ENCODE measurements around the gene HSD17B12. TPM values are rescaled to one million over a fixed set of nuclear protein-coding genes. Genes with fewer than 3 reads are reported as not detected.

The HSD17B12 gene
- polyA plus RNA-seq, 3 donors: 20.4 to 62.4 (median 39.4) TPM

DNA sequence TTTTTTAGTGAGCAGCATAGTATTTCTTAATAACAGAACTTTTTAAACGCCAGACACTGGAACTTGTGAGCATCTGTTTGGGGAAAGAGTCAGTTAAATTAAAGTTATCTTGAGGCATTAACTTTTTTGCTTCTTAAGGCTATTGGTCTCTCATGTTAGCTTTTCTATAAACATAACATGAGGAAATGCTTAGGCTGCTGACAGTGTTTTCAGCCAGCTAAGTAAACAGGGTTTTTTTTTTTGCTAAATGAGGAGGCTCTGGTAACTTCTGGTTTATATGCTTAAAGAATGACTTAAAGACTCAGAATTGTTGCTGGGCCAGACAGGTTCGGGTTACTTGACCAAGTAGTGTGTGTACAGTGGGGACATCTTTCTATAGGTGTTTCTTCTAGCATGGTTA lies 104.3 kb downstream of the HSD17B12 start:
- 92 to 100% (median 97%) methylated on average over 2 of the region's 2 CpGs for WGBS, 3 donors
- H3K27ac ChIP-seq (ENCODE audit: low read depth, low read length): no peak overlapping the region

DNA sequence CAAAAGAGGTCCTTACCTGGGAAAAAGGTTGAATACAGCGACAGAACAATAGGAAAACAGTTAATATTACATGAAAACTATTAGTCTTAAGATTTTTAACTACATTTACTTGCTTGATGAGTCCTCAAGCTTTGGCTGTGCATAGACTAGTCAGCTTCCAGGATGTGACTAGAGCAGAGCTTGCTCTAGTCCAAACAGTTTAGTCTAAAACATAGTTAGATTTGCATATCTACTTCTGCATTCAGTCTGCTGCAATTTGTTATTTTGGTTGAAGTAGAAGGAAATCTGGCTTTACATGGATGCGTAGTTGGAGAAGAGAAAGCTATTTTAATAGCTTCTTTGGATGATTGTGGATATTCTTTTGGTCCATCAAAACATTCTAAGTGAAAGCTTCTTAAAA lies 104.8 kb downstream of the HSD17B12 start:
- no peak overlapping the region for H3K27ac ChIP-seq (ENCODE audit: low read depth, low read length)
- WGBS, 3 donors: 93 to 97% (median 97%) methylated on average over 2 of the region's 2 CpGs

DNA sequence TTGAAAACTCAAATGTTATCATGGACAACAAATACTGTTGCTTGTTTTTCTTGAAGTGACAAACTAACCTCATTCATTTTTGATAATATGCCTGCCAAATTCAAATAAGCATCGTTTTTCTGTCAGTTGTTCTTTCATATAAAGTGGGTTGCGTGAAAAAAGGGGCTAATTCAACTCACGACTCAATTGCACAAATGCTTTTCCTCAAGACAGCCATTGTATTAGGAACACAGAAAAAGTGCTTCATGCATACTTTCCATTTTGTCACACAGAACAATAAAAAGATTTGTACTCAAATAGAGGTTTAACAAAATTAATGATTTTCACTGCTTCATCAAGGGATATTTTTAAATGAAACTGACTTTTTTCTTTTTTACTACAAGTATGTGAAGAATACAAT lies 105.5 kb downstream of the HSD17B12 start:
- WGBS, 3 donors: 88 to 94% (median 93%) methylated on average over 3 of the region's 3 CpGs
- H3K27ac ChIP-seq (ENCODE audit: low read depth, low read length): no peak overlapping the region

DNA sequence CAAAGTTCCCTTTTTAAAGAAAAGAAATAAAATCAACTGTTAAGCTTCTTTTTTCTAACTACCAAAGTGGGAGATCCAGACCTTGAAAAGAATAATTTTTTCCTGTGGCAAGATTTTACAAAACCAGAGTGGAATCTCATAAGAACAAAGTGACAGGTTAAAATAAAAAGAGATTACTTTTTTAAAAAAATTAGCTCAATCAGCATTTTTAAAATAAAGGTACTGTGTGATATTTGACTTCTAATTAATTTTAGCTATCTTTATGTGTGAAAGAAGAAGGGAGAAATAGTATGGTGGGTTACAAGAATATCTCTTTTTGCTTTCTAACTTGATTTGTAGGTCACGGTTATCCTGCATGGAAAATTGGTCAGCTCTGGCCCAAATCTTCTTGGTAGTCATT lies 107.3 kb downstream of the HSD17B12 start:
- no peak overlapping the region for H3K27ac ChIP-seq (ENCODE audit: low read depth, low read length)
- WGBS, 3 donors: 81 to 95% (median 94%) methylated on average over 1 of the region's 1 CpG

DNA sequence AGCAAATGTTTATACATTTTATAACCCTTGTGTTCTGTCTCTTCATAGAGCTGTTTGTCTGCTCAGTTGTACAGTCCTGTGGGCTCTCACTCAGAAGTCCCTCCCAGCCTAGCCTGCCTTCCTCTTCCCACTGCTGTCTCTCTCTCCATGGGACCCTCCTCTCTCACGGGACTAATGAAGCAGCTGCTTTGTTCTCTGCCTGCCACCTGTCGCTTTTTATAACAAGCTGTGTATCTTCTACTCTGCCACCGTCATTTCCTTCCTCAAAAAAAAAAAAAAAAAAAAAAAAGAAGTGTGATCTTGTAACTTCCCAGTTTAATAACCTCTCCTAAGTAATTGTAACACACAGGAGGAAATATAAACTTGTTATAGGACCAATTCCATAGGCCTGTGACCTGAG lies 107.9 kb downstream of the HSD17B12 start:
- no peak overlapping the region for H3K27ac ChIP-seq (ENCODE audit: low read depth, low read length)
- 30 to 81% (median 35%) methylated on average over 3 of the region's 3 CpGs for WGBS, 3 donors

DNA sequence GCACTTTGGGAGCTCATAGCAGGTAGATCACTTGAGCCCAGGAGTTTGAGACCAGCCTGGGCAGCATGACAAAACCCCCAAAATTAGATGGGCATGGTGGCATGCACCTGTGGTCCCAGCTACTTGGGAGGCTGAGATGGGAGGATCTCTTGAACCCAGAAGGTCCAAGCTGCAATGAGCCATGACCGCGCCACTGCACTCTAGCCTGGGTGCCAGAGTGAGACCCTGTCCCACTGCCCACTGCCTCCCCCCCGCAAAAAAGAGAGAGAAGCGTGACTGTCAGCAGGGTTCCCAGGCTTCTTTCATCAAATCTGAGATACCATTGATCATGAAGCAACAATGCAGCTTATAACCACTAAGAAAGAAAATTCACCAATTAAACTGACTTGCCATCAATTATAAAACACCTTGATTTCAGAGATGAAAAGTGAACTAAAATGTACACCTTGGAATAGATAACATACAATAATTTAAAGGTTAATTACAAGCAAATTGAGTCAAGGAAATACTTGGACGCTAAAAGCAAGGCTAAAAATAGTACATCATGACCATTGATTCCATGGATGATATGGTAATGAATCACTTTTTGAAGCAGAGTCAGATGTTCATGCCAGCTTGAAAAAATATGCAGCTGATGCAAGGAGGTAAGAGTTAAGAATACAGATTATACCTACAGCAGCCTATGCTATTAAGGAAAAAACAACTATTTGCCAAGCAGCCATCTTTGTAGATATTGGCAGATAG lies 109.3 kb downstream of the HSD17B12 start:
- H3K27ac ChIP-seq (ENCODE audit: low read depth, low read length): no peak overlapping the region
- WGBS, 3 donors: 84 to 91% (median 90%) methylated on average over 5 of the region's 5 CpGs

DNA sequence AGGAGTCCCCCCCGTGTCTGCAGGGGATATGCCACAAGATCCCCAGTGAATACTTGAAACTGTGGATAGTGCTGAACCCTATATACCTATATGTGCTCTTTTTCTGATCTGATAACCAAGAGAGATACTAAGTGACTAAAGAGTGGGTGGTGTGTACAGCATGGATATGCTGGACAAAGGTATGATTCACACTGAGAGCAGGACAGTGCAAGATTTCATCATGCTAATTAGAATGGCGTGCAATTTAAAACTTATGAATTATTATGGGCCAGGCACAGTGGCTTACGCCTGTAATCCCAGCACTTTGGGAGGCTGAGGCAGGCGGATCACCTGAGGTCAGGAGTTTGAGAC lies 109.9 kb downstream of the HSD17B12 start:
- WGBS, 3 donors: 95 to 98% (median 97%) methylated on average over 4 of the region's 4 CpGs
- H3K27ac ChIP-seq (ENCODE audit: low read depth, low read length): no peak overlapping the region

DNA sequence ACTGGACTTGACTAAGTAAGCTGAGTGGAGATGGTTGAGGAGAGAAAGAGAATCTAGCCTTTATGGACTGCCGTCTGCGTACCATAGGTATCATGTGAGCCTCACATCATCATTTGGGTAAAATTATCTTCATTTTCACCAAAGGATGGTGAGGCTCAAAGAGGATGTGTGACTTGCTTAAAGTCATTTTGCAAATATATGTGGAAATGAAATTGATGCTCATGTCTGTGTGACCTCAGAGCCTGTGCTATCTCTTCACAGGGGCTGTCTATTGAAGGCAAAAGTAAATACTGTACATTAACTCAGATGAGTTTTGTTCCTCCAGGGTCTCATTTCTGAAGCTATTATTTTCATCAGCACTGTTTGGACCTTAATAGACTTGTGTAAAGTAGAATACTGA lies 116.8 kb downstream of the HSD17B12 start:
- no peak overlapping the region for H3K27ac ChIP-seq (ENCODE audit: low read depth, low read length)
- 98 to 100% (median 99%) methylated on average over 2 of the region's 2 CpGs for WGBS, 3 donors

DNA sequence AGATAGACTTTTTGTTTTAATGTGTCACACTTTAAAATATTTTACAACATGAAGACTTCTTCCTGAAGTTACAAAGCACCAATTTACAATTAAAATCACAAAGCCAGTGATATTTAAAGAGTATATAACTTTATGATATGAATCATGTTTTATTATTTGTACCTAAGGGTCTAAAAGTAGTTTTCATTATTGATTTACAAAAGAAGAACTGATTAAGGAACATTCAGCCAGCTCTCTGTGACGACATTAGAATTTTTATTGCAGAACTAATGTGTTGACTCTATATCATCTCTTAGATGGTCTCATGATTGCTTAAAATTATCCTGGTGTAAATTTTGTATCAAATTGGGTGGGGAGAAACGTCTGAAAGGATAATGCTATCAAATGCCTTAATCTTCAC lies 117.3 kb downstream of the HSD17B12 start:
- H3K27ac ChIP-seq (ENCODE audit: low read depth, low read length): no peak overlapping the region
- WGBS, 3 donors: 87 to 91% (median 89%) methylated on average over 2 of the region's 2 CpGs

DNA sequence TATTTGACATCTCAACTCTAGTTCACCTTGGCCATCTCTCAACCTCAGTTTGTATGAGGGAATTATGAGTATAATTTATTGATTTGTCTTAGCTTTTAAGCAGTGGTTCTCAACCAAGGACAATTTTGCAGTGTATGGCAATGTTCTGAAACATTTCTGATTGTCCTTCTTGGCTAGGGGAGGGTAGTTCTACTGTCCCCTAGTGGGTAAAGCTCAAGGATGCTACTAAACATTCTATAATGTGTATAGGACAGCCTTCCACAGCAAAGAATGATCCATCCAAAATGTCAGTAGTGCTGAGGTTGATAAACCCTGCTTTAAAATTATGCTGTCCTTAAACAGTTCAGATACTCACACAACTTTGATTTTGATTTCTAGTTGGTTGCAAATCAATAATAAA lies 122.0 kb downstream of the HSD17B12 start:
- H3K27ac ChIP-seq (ENCODE audit: low read depth, low read length): no peak overlapping the region

DNA sequence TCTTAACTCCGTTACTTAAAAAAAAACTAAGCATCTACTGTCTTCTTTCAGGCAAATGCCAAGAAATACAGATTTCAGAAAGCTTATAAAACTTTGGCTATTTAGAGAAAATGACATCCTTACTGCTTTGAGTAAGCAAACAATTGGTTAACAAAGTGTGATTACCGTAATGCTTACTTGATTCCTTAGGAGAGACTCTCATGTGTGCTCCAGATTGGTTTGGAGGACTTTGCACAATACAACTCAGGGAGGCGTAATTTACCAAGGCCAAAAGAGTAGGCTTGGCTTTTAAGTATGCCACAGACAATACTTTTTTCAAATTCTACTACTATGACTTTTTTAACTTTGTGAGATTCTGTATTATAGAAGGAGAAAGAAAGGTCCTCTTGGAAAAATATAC lies 123.2 kb downstream of the HSD17B12 start:
- 63 to 78% (median 64%) methylated on average over 3 of the region's 3 CpGs for WGBS, 3 donors
- H3K27ac ChIP-seq (ENCODE audit: low read depth, low read length): no peak overlapping the region

DNA sequence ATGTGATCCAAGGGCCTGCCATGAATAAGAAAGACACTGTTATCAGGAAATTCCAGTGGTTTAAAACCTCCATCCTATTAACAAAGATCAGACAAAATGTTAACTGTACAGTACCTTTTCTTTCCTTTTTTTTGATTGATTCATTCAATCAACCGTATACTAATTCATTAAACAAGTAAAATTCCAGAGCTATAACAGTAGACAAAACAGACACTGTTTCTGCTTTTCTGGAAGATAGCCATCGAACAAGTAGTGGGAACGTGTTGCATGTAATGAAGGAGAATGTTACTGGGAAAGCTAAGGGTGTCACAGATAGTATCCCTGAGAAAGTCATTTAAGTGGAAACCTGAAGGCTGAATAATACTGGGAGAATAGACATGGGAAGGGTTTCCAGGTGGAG lies 126.4 kb downstream of the HSD17B12 start:
- H3K27ac ChIP-seq (ENCODE audit: low read depth, low read length): no peak overlapping the region
- WGBS, 3 donors: 87 to 96% (median 91%) methylated on average over 3 of the region's 3 CpGs

DNA sequence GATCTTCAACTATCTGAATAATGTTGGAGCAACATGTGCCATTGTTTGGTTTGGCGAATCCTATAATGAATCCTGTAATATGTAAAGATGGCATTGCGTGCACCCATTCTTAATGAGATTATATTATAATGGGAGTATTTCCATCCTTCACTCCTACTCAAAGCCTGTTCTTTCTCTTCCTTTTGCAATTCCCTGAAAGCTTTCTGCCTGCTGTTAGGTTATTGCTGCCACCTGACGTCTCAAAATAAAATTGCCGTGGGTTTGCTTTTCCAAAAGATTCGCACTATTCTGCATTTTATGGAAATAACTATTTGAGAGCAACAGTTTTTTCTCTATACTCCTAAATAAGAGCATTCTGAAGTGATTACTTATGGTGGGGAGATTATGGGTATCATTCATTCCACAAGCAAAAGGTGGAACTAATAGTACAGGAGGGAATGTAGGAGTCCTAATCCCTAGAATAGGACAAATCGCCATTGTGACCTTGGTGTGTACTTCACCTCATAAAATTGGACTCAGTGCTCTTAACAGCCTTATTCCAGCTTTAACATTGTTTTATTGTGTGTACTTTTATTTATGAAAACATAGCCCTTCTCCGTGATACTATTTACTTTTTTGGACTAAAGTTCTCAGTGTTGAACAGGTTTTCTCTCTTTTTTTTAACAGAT lies 130.5 kb downstream of the HSD17B12 start:
- no peak overlapping the region for H3K27ac ChIP-seq (ENCODE audit: low read depth, low read length)
- WGBS, 3 donors: 83 to 86% (median 85%) methylated on average over 7 of the region's 7 CpGs

DNA sequence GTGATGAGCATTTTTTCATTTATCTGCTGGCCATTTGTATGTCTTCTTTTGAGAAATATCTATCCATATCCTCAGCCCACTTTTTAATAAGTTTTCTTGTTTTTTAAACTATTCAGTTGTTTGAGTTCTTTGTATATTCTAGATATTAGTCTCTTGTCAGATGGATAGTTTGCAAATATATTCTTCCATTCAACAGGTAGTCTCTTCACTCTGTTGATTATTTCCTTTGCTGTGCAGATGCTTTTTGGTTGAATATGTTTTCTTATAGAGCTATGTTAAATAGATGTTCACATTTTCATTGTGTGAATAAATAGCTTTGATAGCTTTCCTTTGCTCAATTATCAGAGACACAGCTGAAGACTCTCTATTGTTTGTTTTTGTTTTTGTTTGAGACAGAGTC lies 131.9 kb downstream of the HSD17B12 start:
- H3K27ac ChIP-seq (ENCODE audit: low read depth, low read length): no peak overlapping the region

DNA sequence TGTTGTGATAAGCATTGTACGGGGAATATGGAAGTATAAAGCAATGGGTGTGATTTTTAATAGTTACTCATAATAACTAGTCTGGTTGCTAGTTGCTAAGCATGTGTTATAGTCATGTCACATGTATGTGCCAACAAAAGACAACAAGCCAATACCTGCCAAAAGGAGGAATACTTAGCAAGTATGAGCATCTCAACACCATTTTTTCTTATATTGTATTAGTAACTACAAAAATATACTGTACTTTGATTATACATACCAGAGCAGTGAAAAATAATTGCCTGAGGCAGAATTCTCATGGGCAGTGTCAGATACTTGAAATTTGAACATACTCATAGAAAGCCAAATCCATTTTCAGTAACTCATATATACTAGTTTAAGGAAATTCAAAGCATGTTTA lies 137.7 kb downstream of the HSD17B12 start:
- H3K27ac ChIP-seq (ENCODE audit: low read depth, low read length): no peak overlapping the region
- 85 to 95% (median 89%) methylated on average over 1 of the region's 1 CpG for WGBS, 3 donors

DNA sequence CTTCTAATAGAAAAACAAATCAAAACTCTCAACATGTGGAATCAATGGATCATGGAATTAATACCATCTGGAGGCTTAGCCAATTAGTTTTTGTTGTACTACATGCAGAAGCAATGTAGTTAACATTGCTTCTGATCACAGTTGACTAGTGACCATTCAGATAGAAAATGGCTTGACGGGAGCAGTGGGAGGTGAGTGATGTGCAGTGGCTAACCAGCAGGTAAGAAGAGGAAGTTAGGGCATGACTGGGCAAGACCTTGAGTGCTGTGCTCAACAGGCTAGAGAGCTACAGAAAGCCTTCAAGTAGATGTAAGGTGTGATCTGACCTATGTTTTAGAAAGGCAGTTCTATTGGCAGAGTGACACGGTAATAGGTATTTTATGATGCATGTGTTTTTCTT lies 139.4 kb downstream of the HSD17B12 start:
- H3K27ac ChIP-seq (ENCODE audit: low read depth, low read length): no peak overlapping the region
- 98 to 100% (median 98%) methylated on average over 2 of the region's 2 CpGs for WGBS, 3 donors

DNA sequence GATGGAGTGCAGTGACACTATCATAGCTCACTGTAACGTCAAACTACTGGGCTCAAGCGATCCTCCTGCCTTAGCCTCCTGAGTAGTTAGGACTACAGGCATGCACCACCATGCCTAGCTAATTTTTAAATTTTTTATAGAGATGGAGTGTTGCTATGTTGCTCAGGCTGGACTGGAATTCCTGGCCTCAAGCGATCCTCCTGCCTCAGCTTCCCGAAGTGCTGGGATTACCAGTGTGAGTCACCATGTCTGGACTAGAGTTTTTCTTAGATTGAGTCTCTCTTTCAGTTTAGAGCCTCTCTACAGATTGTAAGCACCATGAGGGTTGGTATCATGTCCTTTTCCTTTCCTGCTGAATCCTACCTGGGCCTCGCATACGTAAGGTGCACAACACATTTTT lies 142.8 kb downstream of the HSD17B12 start:
- H3K27ac ChIP-seq (ENCODE audit: low read depth, low read length): no peak overlapping the region
- WGBS, 3 donors: 97 to 99% (median 98%) methylated on average over 6 of the region's 6 CpGs

DNA sequence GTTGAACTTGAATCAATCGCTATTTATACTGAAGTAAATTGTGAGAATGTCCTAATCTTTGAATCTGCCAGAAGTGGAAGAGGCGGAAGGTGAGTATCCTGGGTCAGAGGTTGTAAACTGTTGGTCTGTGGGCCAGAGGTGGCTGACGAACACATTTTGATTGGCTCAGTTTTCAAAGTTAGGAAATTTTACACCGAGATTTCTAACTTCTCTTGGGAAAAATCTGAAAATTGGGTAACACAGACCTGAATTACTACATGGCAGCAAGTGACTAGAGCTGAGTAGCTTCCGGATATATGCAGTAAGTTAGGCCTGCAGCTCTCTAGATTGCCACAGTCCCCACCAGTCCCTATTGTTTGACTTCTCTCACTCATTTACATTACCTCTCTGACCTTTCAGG lies 143.3 kb downstream of the HSD17B12 start:
- WGBS, 3 donors: 75 to 91% (median 84%) methylated on average over 5 of the region's 5 CpGs
- H3K27ac ChIP-seq (ENCODE audit: low read depth, low read length): no peak overlapping the region

DNA sequence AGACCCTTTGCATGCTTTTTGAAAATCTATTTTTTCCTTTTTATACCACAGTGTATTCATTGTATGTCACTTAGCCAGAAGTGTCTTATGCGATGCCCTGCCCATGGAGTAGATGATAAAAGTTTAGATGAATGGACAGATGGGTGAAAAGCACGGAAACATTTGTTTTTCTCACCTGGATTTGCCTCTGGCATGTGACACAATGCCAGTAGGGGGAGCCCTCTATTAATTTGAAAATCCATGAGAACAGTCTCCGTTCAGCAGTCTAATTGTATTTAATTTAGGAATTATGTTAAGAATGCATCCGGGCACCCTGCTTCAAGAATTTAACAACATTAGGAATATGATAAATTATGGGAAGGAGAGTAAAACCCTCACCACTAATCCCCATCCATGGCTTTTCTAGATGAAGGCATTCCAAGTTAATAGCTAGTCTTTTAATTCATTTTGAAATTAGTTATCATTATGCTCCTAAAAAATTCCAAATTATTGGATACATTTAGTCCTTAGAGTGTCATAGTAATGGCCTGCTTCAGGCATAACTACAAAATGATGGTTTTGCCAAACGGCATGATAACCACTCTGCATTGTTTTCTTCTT lies 144.8 kb downstream of the HSD17B12 start:
- no peak overlapping the region for H3K27ac ChIP-seq (ENCODE audit: low read depth, low read length)
- WGBS, 3 donors: 41 to 65% (median 64%) methylated on average over 5 of the region's 5 CpGs

DNA sequence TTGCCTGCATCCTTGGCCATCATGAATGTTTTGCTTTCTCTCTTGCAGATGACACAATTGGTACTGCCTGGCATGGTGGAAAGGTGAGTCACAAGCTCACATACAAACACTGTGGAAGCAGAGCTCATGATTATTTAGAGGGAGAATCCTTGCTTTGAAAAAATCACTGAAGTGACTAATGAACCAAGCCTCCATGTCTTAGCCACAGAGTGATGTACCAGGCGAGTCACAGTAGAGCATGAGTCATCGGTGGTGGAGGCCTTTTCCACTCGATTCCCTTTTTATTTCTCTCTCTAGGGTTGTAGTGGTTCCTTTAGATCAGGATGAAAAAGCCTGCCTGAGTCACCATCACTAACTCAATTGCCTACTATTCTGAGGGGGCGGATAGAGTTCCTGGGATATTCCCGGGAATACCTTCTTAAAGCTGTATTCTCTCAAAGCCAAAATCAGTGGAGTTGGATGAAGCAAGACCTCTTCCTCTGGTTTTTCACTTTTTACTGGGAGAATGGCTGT lies 150.4 kb downstream of the HSD17B12 start:
- WGBS, 3 donors: 60 to 84% (median 67%) methylated on average over 5 of the region's 5 CpGs
- no peak overlapping the region for H3K27ac ChIP-seq (ENCODE audit: low read depth, low read length)
